IPS-11a (cell line): Measurements from ENCODE around the gene TRPV5.

Experiments
- H3K4me3 ChIP-seq: one replicate; pipeline ENCODE4 v1.5.1; 2013; ENCODE audit warnings: low read depth, low read length, control low read depth

Gene TRPV5

GRCh38 chr7:142872106-142872675, 61.4 kb downstream of the TRPV5 start:
- H3K4me3 ChIP-seq, result no peak overlapping the region

DNA sequence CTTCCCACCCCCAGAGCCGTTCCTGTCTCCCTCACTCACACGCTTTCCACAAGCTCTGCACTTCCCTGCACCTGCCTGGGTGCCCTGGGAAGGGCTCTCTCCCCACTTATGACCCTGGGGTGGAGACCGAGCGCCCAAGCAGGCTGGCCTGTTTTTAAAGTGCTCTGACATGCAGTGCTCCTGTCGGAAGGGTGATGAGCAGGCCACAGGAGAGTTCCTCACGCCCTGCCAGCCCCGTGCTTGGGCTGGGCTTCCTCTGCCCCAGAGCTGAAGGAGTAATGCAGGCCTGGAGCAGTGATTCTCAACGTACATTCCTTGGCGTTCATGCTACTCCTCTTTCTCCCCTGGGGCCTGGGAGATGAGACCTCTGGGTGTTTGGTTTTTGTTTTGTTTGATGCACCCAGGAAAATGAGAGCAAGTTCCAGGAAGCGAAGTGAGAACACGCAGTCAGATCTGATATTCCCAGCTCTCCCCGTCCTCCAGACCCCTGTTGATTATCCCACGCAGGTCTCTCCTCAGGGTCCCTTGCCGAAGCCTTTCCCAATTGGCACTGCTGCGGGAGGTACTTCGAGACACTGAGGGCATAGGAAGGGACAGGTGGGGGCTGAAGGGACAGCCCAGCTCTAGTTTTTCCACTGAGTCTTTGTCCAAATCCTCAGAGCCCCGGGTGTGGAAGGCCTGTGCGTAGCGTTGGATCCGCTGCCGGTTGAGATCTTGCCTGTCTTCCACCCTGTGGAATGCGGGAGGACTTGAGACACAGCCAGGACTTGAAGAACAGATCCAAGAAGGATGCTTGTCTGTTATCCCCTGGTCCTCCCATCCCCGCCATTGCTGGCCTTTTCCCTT, 62.1 kb downstream of the TRPV5 start:
- H3K4me3 ChIP-seq, result no peak overlapping the region

DNA sequence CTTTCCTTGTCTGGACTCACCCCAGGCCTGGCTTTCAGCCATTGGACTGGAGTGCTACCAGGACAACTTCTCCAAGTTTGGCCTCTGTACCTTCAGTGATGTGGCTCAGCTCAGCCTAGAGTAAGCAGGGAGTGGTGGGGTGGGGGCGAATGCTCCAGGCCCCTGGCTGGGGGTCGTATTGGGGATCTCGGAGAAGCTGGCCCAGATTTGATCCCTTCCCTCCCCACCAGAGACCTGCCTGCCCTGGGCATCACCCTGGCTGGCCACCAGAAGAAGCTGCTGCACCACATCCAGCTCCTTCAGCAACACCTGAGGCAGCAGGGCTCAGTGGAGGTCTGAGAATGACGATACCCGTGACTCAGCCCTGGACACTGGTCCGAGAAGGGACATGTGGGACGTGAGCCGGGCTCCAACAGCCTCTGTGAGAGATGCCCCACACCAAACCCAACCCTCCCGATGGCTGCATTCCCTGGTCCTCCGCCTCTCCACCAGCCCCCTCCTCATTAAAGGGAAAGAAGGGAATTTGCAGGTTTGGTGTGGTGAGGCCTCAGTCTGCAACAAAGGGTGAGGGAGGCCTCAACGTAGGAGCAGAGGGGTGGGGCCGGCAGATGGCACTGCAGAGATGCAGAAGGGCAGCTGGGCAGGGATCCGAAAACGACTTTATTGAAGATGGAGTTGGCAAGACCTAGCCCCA, 62.8 kb downstream of the TRPV5 start:
- H3K4me3 ChIP-seq, result no peak overlapping the region

- H3K4me3 ChIP-seq, result no peak overlapping the region
These were observed 63.4 kb downstream of the TRPV5 start for GRCh38 chr7:142870147-142870559.

GRCh38 chr7:142869434-142869833, 64.1 kb downstream of the TRPV5 start:
- H3K4me3 ChIP-seq, result no peak overlapping the region

DNA sequence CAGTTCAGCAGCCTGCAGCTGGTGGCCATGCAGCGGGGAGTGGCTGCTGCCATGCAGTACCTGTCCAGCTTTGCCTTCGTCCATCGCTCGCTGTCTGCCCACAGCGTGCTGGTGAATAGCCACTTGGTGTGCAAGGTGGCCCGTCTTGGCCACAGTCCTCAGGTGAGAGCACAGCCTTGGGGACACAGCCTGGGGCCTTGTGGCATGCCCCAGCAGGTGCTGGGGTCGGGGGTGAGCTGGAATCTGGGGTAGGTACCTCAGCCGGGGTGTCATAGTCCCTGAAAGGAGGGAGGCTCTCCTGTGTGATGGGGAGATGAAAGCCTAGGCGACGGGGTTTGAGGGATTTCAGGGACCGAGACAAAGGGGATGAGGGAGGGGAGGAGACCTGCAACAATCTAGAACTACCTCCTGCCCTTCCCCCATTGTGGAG, 64.5 kb downstream of the TRPV5 start:
- H3K4me3 ChIP-seq, result no peak overlapping the region

DNA sequence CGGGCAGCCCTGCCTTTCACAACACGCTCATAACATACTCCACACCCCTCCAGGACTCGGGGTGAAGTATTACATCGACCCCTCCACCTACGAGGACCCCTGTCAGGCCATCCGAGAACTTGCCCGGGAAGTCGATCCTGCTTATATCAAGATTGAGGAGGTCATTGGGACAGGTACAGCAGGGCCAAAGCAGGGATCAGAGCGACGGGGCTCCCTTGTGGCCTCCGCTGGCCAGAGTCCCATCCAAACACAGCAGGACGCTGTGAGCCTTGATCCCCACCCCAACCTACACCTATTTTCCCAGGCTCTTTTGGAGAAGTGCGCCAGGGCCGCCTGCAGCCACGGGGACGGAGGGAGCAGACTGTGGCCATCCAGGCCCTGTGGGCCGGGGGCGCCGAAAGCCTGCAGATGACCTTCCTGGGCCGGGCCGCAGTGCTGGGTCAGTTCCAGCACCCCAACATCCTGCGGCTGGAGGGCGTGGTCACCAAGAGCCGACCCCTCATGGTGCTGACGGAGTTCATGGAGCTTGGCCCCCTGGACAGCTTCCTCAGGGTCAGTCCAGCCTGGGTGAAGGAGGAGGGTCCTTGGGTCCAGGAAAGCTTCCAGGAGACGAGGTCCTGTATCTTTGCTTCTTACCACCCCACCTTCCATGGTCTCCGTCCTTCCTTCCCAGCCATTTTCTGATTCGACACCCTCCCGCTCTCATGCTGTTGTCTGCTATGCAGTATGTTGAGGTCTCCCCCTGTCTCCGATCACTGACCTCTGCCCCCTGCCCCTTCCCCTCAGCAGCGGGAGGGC, 65.2 kb downstream of the TRPV5 start:
- no peak overlapping the region for H3K4me3 ChIP-seq

- H3K4me3 ChIP-seq, result no peak overlapping the region
These were observed 66.0 kb downstream of the TRPV5 start for GRCh38 chr7:142867398-142868187.

- H3K4me3 ChIP-seq, result no peak overlapping the region
These were observed 66.5 kb downstream of the TRPV5 start for GRCh38 chr7:142867097-142867378.

GRCh38 chr7:142866361-142867096, 67.0 kb downstream of the TRPV5 start:
- no peak overlapping the region for H3K4me3 ChIP-seq

- H3K4me3 ChIP-seq, result no peak overlapping the region
These were observed 67.8 kb downstream of the TRPV5 start for GRCh38 chr7:142865766-142866165.

- no peak overlapping the region for H3K4me3 ChIP-seq
These were observed 68.4 kb downstream of the TRPV5 start for GRCh38 chr7:142864980-142865747.

GRCh38 chr7:142863891-142864685, 69.5 kb downstream of the TRPV5 start:
- H3K4me3 ChIP-seq, result no peak overlapping the region

GRCh38 chr7:142862786-142863400, 70.7 kb downstream of the TRPV5 start:
- no peak overlapping the region for H3K4me3 ChIP-seq

GRCh38 chr7:142862351-142862750, 71.2 kb downstream of the TRPV5 start:
- H3K4me3 ChIP-seq, result no peak overlapping the region

GRCh38 chr7:142860968-142861367, 72.6 kb downstream of the TRPV5 start:
- no peak overlapping the region for H3K4me3 ChIP-seq

DNA sequence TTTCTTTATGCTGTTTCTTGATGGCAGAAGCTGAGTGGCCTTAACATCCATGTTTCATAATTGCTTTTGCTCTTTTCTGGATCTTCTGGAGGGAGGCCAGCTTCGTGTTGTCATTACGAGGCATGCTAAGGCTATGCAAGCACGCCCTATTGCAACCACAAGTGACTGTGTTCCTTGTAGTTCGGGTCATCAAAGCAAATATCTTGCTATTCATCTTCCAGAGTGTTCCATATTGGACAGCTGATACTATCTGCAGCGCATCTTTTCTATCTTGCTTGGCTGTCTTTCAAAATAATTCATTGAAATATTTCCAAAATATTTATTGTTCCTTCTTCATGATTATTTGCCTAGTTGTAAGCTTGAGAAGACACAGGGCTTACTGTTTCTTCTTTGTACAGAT, 73.7 kb downstream of the TRPV5 start:
- H3K4me3 ChIP-seq, result no peak overlapping the region

DNA sequence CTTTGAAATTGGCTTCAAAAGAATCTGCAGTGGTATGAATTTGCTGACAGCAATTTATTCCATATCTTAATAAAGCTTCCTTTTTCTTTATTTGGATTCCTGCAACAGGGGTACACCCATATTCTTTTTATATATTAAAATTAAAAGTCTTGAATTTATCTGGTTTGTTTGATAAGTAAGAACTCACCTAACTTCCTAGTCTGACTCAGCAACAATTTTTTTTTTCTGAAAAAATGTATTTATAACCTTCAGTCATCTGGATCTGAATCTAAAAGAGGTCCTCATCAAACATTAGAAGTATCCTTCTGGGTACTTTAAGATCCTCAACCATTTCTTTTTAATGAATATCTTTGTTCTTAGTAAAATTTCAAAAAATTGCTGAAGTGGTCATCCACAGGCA, 74.1 kb downstream of the TRPV5 start:
- H3K4me3 ChIP-seq, result no peak overlapping the region
